LoVo (cell line): ENCODE measurements around the gene TRDN.
"Not testable (repeated sequence)": the region's sequence is repeated elsewhere in the genome, so short reads cannot be mapped to it uniquely, and the experiment has no call there.

Source experiments
- DNase-seq: peaks from one replicate; pipeline ENCODE4 v3.0.0-alpha.2; 2016; ENCODE audit warnings: low spot score

Gene TRDN

DNA sequence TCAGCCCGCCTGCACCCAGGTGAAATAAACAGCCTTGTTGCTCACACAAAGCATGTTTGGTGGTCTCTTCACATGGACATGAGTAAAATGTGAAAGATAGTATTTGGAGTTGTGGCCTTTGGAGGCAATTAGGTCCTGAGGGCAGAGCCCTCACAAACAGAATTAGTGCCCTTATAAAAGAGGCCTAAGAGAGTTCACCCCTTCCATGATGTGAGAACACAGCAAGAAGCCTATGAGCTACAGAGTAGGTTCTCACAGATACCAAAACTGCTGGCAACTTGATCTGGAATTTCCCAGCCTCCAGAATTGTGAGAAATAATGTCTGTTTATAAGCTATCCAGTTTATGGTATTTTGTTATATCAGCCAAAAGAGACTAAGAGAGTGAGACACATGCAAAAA, 74.5 kb downstream of the TRDN start:
- no peak for DNase-seq

DNA sequence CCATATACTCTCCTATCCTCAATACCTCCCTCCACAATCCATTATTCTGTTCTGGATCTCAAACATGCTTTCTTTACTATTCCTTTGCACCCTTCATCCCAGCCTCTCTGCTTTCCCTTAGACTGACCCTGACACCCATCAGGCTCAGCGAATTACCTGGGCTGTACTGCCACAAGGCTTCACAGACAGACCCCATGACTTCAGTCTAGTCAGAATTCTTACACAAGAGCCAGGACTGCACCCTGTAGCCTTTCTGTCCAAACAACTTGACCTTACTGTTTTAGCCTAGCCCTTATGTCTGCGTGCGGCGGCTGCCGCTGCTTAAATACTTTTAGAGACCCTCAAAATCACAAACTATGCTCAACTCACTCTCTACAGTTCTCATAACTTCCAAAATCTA, 76.9 kb downstream of the TRDN start:
- not testable (repeated sequence) for DNase-seq

DNA sequence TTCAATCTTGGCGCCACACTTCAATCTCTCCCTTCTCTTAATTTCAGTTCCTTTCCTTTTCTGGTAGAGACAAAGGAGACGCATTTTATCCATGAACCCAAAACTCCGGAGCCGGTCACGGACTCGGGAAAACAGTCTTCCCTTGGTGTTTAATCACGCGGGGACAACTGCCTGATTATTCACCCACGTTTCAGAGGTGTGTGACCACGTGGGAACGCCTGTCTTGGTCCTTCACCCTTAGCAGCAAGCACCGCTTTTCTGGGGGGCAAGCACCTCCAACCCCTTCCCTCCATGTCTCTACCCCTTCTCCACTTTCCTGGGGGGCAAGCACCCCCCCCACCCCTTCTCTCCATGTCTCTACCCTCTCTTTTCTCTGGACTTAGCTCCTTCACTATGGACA, 79.3 kb downstream of the TRDN start:
- DNase-seq, result not testable (repeated sequence)

DNA sequence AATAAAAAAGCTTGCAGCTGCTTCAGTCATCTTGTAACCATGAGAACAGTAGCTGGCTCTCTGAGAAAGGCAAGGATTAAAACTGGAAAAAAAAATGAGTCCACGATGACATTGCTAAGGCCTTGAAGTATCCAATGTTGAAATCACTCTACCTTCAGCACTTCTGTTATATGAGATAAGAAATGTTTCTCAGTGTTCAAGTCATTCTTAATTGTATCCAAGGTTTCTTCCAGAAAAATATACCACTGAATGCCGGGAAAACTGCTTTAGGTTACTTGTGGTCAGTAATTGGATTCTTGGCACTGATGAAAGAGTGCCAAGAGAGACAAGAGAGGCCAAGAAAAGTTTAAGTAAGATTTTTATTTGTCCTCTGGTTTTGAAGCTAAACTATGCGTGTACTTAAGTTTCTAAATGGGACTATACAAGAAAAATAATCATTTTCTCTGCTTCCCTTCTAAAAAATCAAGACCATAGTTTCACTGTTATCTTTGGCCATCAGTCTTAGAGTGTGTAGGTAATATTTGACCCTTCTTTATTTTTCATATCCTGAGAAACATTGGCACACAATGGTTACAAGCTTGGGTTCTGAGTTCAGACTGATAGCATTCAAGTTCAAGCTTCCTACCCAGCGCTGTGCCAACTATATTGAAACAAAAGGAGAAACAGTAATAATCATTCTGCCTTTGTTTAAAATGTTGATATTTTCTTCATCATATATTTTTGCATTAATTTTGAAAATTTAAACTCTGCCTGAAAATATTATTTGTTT, 84.6 kb downstream of the TRDN start:
- DNase-seq, result no peak

DNA sequence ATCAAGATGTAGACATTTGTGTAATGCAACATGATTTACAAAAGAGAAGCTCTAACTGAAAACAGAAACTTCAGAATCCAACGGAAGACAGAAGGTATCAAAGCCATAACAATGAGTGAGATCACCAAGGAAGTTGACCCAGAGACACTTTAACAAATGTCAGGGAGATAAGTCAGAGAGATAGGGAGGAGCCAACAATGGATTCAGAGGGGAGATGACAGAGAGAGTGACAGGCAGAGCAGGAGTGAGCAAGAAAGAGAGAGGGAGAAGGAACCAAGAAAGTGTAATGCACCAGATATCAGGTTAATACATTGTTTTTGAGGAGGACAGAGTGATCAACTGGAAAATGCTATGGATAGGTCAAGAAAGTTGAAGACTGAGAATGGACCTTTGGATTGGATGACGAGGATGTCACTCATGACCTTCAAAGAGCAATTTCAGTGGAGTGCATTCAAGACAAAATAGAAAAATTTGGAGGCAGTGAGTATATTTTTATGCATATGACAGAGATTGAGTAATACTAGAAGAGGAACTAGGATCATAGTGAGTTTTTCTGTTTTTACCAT, 86.6 kb downstream of the TRDN start:
- DNase-seq, result no peak

DNA sequence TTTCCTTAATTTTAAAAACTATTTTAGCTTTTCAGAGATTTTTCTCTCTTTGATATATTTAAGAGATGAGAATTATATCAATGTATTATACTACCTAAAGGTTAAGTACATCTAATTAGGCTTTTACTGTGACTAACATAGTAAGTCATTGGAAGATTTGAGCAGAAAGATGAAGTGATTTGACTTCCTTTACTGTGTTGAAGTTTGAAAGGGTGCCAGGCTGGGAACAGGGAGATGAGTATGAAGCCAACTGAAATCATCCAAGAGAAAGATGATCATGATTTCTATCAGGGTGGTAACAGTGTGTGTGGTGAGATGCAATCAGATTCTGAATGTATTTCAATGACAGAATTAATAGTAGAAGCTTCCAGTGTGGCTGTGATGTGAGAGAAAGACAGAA, 87.3 kb downstream of the TRDN start:
- no peak for DNase-seq

DNA sequence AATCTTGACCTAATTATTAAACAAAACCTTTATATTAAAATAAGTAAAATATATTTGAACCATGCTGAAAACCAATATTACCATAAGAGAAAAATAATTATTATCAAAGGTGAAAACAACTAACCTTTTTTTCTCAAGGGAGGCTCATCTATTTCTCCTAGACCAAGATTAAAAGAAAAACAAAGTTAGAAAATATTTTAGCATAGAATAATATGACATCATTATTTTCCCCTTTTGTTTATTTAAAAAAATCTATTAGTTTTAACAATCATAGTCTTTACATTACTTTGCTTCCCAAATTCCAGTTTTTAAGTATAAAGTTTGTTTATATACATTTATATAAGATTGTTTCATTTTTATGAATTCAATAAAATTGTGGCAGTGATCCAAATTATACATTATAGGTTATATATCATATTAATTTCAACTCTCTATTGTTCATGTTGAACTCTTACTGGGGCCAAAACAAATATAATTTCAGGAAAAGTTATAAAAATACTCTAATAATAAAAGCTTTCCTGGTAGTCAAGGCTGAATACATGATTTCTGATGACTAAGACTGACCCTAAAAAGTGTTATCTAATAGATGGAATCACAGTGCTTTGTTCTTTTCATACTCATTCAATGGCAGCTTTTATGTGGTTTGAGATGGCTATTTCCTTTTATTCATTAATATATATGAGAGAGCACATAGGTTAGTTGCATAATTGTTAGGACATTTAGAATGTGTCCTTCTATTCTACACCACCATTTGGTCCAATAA, 89.4 kb downstream of the TRDN start:
- no peak for DNase-seq

DNA sequence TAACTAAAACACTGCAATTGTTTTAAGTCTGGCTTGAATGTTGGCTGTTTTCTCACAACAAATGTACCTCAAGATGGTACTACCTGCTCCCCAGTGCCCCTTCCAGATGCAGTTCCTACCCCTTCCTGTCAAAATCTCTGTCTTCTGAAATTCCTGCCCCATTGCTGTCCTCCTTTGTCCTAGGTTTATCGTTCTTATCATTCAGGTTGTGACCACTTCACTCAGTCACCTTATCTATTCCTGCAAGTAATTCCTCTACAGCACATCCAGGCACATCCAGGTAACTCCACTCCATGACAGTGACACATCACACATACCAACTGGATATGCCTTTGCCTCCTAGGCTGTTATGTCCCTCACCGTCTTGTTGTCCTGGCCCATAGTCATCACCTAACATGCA, 90.2 kb downstream of the TRDN start:
- DNase-seq, result no peak

DNA sequence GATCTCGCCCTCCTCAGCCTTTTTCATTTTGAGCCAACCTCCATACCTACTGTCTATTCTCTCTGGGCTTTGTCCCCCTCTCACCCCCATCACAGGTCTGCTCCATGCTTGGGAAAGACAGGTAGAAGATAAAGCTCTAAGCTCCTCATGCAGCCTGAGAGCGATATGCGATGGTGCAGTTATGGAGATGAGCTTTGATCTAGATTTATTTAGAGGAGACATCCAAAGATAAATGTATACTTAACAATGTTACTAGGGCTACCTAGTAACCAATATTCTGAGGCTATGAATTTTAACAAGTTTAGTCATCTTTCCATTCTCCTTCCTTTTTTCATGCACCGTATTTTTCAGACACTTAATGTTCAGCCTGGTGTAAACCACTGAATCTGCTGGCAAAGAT, 95.3 kb downstream of the TRDN start:
- DNase-seq, result no peak

DNA sequence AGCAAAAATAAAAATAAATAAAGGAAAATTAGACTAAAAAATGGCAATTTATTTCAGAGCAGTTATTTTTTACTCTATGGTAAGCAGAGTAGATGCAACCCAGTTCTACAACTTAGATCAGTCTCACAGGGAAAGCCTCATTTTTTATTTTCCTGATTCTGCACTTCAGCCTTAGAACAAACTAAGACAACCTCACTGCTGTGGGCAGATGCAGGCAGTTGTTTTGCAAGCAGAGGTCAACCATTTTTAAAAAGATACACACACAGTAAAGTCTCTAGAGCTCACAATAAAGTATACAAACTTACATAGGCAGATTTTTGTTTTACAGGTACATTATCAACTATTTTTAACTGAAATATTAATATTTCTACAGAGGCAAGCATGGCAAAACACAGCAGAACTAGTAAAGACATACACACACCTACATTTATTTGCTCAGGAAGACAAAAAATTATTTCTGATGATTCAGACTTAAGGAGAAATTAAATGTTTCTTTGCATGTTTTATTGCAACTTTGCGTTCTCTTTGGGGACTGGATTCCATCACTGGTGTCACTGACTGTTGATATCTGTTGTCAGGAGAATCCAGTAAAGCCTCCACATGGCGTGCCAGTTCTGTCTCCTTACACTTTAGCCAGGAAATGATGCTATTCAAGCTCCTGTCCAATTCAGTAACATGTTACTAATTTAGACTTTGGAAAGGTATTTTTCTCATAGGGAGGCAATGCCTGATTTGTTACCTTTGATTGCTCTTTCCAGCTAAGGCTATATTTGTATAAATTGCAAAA, 102.7 kb downstream of the TRDN start:
- DNase-seq, result no peak

DNA sequence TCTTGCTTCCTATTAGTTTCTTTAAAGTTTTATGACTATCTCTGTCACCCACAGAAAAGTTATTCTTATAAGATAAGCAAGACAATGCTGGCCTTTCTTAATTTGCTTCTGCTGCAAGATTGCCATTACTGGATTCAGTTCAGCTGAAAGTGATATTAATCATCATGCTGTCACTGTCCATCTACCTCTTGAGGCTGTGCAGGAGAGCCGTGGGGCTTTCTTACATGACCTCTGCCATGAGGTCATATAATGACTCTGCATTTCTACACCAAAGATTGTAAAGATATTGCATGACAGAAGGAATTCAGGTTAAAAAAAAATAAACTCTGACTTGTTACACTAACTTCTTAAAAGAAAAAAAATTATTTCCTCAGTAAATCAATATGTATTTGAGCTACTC, 106.9 kb downstream of the TRDN start:
- DNase-seq, result no peak

DNA sequence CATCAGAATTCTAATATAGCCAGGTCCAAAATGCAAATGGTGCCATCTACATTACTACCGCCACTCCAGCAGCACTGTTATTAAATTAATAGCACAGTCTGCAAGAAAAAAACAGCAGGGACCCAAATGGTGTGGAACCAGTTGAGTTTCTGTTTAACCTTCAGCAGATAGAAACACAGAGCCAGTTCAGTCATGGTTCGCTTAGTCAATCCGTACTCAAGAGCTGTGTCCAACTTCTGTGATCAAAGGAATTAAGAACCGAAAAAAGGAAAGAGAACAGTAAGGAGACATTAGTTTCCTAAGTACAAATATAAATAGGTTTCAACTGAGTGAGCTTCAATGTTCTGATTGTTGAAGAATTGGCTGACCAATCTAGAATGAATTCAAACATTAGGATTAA, 107.7 kb downstream of the TRDN start:
- no peak for DNase-seq

DNA sequence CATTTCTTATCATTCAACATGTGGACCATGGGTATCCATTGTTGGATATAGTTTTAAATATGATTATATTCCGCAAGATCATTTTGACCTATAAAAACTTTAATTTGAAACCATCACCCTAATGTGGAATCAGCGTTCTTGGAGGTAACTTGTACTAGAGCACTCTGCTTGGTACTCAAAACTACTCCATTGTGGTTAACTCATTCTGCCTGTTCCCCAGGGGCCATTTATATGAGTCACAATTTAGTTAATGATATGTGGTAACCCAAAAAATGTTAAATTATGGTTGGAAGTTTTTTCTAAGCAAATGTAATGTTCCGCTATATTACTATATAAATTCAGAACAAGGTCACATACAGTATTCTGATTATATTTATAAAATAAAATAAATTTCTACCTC, 109.3 kb downstream of the TRDN start:
- no peak for DNase-seq

DNA sequence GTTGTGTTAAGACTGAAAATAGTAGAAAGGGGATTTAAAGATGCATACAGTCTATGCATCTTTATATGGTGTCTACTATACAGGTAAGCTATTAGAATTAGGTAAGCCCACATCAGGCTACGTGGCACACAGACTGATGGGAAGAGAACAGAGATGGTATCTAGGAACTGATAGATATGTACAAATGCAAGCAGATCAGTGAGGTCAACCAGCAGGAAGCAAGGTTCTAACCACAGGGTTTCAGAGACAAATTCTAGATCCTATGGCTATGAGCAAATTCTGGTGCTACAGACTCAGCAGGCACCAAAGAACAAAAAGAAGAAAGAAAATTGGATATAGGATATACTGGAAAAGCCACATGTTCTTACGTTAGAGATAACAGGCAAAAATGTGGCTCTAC, 110.6 kb downstream of the TRDN start:
- no peak for DNase-seq

DNA sequence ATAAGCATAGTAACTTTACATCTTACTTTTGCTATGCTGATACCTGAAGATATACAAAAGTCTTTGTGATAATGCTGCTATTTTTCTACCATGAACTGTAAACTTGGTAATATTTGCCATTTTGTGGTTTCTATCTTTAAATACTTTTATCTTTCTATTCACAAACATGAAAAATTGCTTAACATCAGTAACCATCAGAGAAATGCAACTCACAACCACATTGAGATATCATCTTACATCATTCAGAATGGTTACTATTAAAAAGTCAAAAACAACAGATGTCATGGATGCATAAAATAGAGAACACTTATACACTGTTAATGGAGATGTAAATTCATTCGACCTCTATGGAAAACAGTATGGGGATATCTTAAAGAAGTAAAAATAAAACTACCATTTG, 112.0 kb downstream of the TRDN start:
- no peak for DNase-seq

DNA sequence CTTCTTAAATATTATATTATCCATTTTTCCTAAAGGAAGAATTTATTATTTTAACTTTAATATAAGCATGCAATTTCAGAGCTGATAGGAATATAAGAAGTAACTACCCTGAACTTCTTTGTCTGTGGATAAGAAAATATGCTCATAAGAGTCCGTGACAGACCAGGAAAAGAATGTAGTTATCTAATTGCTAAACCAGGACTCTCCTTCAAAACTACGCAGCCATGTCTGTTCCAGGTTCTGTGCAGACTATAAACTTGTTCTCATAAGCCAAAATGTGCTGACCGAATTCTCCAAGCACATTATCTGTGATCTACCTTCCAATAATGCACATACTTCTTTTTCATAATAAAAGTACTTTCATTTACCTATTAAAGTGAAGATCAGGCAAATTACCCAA, 116.5 kb downstream of the TRDN start:
- DNase-seq, result no peak

DNA sequence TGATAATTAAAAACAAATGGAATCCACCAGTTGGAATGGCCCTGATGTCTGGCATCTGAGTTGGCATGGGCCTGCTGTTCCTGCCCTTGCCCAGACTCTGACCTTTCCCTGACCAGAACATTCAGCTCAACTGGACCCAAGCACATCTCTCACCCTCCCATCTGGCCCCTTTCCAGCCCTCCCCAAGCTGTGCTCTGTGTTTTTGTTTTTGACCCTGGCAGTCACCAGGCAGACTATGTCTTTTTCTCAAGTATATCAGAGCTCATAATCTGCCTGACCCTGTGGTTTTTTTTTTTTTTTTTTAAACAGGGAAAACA, 117.6 kb downstream of the TRDN start:
- no peak for DNase-seq

DNA sequence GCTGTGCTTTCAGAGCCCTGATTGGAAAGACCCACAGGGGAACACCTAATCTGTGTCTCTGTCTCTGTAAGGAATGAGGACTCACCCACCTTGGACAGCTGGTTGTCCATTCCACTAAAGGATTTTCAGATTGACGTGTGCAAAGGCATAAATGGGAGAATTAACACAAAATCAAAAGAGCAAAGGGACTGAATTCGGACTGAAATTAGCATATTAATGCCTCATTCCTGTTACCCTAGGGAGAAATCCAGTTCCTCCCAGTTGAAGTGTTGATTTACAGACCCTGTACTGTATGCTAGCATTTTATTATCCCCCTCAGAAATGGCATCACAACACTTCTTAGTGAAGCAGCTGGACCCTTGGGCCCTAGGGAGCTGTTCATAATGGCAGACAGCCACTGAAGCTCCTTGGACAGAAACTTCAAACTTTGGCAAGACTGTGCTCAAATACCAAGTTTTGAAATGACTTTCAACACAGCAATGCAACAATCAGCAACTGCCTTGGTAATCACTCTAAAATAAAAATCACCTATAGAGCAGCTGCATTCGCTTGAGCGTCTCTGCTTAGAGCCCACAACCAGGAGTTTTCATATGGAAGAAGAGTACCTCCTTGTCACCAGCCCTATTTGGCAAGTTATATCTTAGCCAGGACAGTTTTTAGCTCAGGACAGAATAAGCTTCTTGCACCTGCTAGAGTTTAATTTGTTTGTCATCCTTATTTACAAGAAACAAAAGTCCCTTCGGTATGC, 118.1 kb downstream of the TRDN start:
- no peak for DNase-seq

DNA sequence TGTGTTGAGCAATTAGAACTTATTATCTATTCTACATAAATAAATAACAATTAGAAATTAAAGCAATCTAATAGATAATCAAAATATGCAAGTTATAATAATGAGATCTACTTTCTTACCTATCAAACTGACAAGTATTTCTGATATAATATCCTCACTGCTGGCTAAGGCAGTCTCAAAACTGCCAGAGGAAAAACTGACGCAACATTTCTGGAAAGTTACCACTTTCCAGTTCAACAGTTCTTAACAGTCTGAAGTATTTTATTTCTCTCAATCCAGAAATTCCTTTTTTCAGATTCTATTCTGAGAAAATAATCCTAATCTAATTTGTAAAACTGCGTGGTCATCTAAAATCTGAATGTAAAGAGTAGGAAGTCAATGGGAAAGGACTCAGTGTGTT, 121.0 kb downstream of the TRDN start:
- DNase-seq, result no peak

DNA sequence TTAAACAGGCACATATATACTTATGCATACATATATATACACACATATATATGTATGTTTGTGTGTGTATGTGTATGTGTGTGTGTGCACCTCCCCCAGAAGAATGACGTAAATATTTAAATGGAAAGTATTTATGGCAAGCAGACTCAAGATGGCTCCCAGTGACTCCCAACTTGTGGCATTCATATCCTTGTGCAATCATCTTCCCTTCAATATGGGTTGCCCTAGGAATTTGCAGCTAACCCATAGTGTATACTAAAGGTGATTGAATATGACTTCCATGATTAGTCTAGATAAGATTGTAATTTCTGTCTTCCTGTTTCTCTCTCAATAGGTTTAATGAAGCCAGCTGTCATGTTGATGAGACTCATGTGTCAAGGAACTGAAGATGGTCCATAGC, 127.6 kb downstream of the TRDN start:
- no peak for DNase-seq

DNA sequence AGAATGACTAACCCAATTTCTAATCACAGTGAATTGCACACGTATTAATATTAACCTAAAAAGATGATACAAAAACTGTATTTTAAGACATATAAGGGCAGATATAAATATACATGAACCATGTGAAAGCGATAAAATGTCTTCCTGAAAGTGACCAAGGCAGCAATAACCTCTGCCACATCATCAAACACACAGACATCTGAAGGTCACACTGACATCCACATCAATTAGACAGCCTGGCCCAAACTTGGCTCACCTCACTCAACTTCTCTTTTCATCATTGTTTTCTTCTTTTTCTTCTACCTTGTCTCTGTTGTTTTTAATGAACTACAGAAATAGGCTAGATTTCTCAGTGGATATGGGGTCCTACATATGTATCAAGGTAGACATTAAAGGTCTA, 128.5 kb downstream of the TRDN start:
- no peak for DNase-seq

DNA sequence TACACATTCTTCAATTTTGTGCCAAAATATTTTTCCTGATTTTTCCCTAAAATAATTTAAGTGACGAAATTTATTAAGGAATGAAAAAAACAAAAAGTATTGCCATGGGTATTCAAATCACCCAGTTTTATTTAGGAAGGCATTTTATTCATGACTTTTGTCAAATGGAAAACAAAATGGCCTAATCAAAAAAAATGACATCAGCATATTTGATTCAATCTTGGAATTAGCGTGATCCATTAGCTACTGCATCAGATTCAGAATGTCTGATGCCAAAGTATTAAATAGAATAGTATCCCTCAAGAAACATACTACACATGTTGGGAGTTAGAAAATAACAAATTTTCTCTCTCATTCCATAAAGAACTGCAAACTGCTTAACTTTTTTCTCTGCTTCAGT, 129.2 kb downstream of the TRDN start:
- DNase-seq, result no peak
